ENCODE measurements around the gene ERG28.
"Not testable (repeated sequence)": the region's sequence is repeated elsewhere in the genome, so short reads cannot be mapped to it uniquely, and the experiment has no call there.

DNA sequence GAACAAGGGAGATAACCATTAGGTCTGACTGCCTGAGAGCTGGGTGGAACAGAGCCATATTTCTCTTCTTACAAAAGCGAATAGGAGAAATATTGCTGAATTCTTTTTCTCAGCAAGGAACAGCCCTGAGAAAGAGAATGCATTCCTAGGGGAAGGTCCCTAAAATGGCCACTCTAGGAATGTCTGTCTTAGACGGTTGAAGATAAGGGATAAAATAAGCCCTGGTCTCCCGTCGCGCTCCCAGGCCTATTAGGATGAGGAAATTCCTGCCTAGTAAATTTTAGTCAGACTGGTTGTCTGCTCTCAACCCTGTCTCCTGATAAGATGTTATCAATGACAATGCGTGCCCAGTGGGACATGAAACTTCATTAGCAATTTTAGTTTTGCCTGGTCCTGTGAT, 34.3 kb upstream of the ERG28 start:
- not testable (repeated sequence) for TF ChIP-seq EP300 (IDR thresholded peaks at IDR 0.05; ENCODE audit: low read depth in 2 of 2, low read length in 2 of 2); EP300 (CRISPR knock-in tag; IDR thresholded peaks at IDR 0.05; ENCODE audit: borderline replicate concordance); POLR2AphosphoS5 (IDR thresholded peaks at IDR 0.05; ENCODE audit: low read depth, low read length); JUN (CRISPR knock-in tag; IDR thresholded peaks at IDR 0.05); HOXD1 (CRISPR knock-in tag; IDR thresholded peaks at IDR 0.05); SMC3 (IDR thresholded peaks at IDR 0.05; ENCODE audit: low read length); NFIC (IDR thresholded peaks at IDR 0.05; ENCODE audit: low read length); POLR2A (IDR thresholded peaks at IDR 0.05; ENCODE audit: insufficient read depth in 1 of 2, low read depth in 2 of 2, low read length in 2 of 2); FOXA1 (IDR thresholded peaks at IDR 0.05); FOXA1 (CRISPR knock-in tag; IDR thresholded peaks at IDR 0.05); SMYD3 (CRISPR knock-in tag; IDR thresholded peaks at IDR 0.05)

Measured in HepG2 (cell line).